CMK (cell line): ENCODE measurements around the gene PPP2R5B.

Source experiments
- DNase-seq: peaks from one replicate; pipeline ENCODE4 v3.0.0-alpha.2; 2010; ENCODE audit warnings: low read depth

Gene PPP2R5B

GRCh38 chr11:64888729-64889511 lies 35.6 kb upstream of the PPP2R5B start:
- peak; percentile 80 for DNase-seq

DNA sequence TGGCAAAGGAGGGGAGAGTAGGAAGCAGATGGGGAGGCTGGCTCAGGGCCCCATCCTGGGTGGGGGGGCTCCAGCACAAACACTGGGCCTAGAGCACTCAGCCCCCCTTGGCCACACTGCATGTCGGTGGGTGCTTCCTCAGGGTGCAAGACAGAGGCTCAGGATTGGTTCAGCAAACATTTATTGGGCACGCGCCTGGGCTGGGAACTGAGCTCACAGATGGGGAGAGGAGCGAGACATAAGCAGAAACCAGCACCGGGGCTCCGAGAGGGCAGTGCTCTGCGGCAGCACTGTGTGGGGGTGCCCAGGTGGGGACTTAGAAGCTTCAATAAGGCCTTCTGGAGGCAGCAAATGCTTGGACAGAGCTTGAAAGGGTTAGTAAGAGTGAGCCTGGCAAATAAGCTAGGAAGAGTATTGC lies 34.0 kb upstream of the PPP2R5B start:
- DNase-seq = no peak

DNA sequence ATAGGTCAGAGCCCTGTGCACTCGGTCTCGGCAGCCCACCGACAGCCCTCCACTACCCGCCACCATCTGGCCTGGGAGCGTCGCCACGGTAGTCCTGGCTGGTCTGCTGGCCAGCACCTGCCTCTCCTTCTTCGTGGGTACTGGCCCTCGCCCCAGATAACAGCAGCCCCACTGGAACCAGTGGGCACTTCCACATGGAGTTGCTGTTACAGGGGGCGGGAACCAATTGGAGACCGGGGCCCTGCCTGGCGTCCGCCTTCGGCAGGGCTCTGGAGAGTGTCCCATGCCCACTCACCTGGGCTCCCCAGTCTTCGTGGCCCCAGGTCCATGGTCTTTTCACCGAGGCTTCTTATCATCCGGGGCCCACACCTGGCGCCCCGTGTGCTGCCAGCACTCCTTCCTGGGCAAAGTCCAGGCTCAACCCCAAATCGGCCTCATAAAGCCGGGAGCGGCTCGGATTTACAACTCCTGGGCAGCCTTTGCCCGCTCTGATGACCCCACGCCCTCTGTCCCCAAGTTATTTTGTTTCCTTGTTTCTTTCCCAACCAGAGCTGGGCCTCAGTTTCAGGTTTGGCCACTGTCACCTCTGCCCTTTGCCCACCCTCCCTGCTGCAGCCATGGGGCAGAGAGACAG lies 33.2 kb upstream of the PPP2R5B start:
- no peak for DNase-seq

GRCh38 chr11:64891880-64892279 lies 32.6 kb upstream of the PPP2R5B start:
- DNase-seq = no peak

DNA sequence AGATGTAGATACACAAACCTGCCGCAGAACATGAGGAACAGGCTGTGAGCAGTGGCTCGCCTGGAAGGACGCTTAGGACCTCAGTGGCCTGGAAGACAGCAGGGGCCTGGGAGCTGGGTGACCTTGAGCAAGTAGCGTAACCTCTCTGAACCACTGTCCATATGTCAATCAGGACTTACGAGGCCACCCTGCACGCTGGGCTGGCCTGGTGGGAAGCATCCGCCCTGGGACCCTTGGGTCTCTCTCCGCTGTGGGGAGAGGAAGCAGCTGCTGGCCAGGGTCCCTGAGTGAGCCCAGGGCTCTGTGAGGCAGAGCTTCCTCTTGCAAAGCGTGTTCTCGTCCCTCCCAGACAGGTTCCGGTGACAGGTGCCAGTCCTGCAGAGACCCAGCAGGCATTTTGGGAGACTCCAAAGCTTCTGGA lies 32.1 kb upstream of the PPP2R5B start:
- no peak for DNase-seq

DNA sequence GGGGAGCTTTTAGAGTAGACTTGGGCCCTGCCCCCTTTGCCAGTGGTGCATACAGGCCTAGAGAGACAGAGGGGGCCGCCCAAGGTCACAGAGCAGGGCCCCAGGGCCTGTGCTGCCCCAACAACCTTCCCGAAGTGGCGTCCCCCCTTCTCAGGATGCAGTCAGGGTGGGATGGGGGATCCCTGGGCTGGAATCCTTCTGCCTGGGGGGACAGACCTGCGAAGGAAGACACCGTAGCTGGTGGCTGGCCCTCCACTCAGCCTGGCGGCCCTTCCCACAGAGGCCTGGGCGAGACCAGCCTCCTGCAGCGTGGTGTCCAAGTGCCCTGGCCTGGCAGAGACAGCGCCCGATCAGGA lies 31.7 kb upstream of the PPP2R5B start:
- DNase-seq = no peak

- no peak for DNase-seq
These were observed 31.1 kb upstream of the PPP2R5B start for GRCh38 chr11:64893194-64894069.

GRCh38 chr11:64894070-64894811 lies 30.2 kb upstream of the PPP2R5B start:
- no peak for DNase-seq

GRCh38 chr11:64894812-64895452 lies 29.6 kb upstream of the PPP2R5B start:
- DNase-seq = no peak

GRCh38 chr11:64896448-64897022 lies 28.0 kb upstream of the PPP2R5B start:
- DNase-seq = no peak

GRCh38 chr11:64897381-64898075 lies 27.0 kb upstream of the PPP2R5B start:
- DNase-seq = no peak

- no peak for DNase-seq
These were observed 26.4 kb upstream of the PPP2R5B start for GRCh38 chr11:64898076-64898445.

DNA sequence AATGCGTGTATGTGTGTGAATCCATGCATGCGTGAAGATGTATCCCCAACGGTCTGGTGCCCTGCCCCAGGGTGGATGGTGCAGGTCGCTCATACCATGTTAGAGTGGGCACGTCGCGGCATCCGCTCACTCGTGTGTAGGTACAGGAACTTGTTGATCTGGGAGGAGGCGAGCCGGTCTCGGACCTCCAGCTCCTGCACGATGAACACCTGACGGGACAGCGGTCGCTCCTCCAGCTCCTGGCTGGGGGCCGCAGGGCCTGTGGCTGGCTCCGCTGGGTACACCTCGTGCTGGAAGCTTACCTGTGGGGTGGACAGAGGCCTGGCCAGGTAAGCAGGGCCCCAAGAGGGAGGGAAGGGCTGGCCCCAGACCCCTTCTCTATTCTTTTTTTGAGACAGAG lies 25.9 kb upstream of the PPP2R5B start:
- DNase-seq = no peak

DNA sequence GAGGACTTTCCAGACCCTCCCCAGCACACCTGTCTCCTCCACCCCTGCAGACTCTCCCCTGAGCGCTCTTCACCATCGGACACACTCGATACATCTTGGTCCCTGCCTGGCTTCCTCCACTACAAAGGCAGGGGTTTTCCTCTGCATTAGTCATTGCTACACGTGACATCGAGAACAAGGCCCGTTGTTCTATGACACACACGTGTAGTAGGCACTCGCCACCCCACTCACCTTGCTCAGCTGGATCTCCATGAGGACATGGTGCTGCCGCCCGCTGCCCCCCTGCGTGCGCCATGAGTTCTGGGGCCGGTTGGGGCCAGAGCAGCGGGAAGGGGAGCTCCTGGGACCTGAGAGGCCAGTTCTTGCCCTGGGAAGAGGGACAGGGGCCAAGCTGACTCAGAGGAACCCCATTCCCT lies 24.2 kb upstream of the PPP2R5B start:
- DNase-seq = no peak

- no peak for DNase-seq
These were observed 23.7 kb upstream of the PPP2R5B start for GRCh38 chr11:64900774-64901173.

- DNase-seq = no peak
These were observed 22.2 kb upstream of the PPP2R5B start for GRCh38 chr11:64902102-64902900.

GRCh38 chr11:64903291-64903833 lies 21.1 kb upstream of the PPP2R5B start:
- DNase-seq = no peak

- DNase-seq = no peak
These were observed 18.8 kb upstream of the PPP2R5B start for GRCh38 chr11:64905516-64906313.

DNA sequence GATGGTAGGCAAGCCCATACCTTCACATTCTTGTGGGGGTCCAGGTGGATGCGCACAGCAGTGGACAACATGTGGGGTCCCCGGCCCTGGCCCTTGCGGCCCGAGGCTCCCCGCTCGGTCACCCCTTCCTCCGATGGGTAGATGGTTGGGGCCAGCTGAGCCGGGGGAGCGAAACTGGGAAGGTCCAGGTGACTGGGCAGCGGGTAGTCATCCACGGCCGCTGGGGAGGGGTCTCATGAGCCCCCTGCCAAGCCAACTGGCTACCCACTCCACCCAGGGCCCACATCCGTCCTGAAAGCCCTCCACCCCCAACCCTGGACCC lies 18.2 kb upstream of the PPP2R5B start:
- DNase-seq = no peak
